ENCODE measurements around the gene AMPH. TPM values are rescaled to one million over a fixed set of nuclear protein-coding genes. Genes with fewer than 3 reads are reported as not detected.

The AMPH gene
- total RNA-seq, 1 donor from 2014 or later, result 32.4 TPM

- Mint-ChIP-seq H3K4me3 (no peak overlapping the region), H3K27me3 (ENCODE audit: low read depth) (peaks cover 39% of the 10 kb centered on the region), H3K27ac (ENCODE audit: unreplicated experiment) (no peak overlapping the region), H3K9me3 (no peaks in the 10 kb centered on the region), H3K4me1 (no peaks in the 10 kb centered on the region), H3K36me3 (ENCODE audit: low read depth) (no peaks in the 10 kb centered on the region)
- TF ChIP-seq CTCF (conservative IDR thresholded peaks at IDR 0.05), result no peak
- no peak for DNase-seq (ENCODE audit: low read depth, low spot score)
Measured at GRCh38 chr7:38504684-38505083, 126.5 kb downstream of the AMPH start.

- Mint-ChIP-seq H3K36me3 (ENCODE audit: low read depth) (no peaks in the 10 kb centered on the region), H3K27ac (ENCODE audit: unreplicated experiment) (no peak overlapping the region), H3K9me3 (no peaks in the 10 kb centered on the region), H3K4me3 (no peak overlapping the region), H3K4me1 (no peaks in the 10 kb centered on the region), H3K27me3 (ENCODE audit: low read depth) (peaks cover 25% of the 10 kb centered on the region)
- TF ChIP-seq CTCF (conservative IDR thresholded peaks at IDR 0.05), result no peak
- no peak for DNase-seq (ENCODE audit: low read depth, low spot score)
Measured at GRCh38 chr7:38502848-38503247, 128.3 kb downstream of the AMPH start.

GRCh38 chr7:38502289-38502688 is 128.9 kb downstream of the AMPH start:
- no peak for TF ChIP-seq CTCF (conservative IDR thresholded peaks at IDR 0.05)

DNA sequence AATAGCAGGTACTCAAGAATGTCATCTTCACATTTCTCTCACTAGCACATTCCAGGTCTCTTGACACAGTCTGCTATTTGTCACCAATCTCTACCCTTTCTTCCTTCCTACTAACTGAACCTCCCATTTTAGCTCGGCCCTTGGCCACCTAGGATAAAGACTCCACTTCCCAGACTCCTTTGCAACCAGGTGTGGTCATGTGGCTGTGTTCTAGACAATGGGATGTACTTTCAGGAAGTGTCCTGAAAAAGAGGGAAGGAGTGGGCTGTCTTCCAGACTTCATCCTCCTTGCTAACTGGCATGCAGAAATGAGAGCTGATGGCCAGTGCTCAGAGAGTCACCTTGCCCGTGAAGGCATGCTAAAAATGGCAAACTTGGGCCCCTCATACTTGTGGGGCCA is 139.2 kb downstream of the AMPH start:
- Mint-ChIP-seq H3K9me3 (no peaks in the 10 kb centered on the region), H3K4me3 (no peak overlapping the region), H3K27me3 (ENCODE audit: low read depth) (no peaks in the 10 kb centered on the region), H3K4me1 (no peaks in the 10 kb centered on the region), H3K27ac (ENCODE audit: unreplicated experiment) (no peak overlapping the region), H3K36me3 (ENCODE audit: low read depth) (peaks cover 9% of the 10 kb centered on the region)
- TF ChIP-seq CTCF (conservative IDR thresholded peaks at IDR 0.05), result no peak
- DNase-seq (ENCODE audit: low read depth, low spot score), result no peak

More at GRCh38 chr7:38502289-38502688, 128.9 kb downstream of the AMPH start:
- no peaks in the 10 kb centered on the region for H3K36me3 Mint-ChIP-seq (ENCODE audit: low read depth)
- no peaks in the 10 kb centered on the region for H3K4me1 Mint-ChIP-seq
- H3K27ac Mint-ChIP-seq (ENCODE audit: unreplicated experiment), result no peak overlapping the region
- H3K4me3 Mint-ChIP-seq, result no peak overlapping the region
- DNase-seq (ENCODE audit: low read depth, low spot score), result no peak
- peaks cover 22% of the 10 kb centered on the region for H3K27me3 Mint-ChIP-seq (ENCODE audit: low read depth)
- no peaks in the 10 kb centered on the region for H3K9me3 Mint-ChIP-seq

DNA sequence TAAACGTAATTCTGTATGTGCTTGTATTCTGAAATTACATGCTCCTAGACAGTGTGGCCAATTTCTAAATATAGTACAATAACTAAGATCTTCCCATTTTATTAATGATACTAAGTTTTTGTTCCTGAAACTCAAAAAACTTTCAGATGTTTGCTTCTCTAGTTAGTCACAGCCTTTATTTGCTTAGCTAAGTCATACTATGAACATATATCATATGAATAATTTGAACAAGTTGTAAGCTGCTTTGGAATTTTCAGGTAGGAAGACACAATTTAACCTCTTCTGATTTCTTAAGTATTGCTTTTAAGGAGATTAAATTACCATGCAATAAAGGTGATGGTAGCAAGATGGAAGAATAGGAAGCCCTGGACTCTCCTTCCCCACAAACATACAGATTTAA is 148.7 kb downstream of the AMPH start:
- no peak overlapping the region for H3K27ac Mint-ChIP-seq (ENCODE audit: unreplicated experiment)
- TF ChIP-seq CTCF (conservative IDR thresholded peaks at IDR 0.05), result no peak
- H3K4me1 Mint-ChIP-seq, result no peaks in the 10 kb centered on the region
- peaks cover 8% of the 10 kb centered on the region for H3K9me3 Mint-ChIP-seq
- H3K36me3 Mint-ChIP-seq (ENCODE audit: low read depth), result peaks cover 30% of the 10 kb centered on the region
- no peak overlapping the region for H3K4me3 Mint-ChIP-seq
- no peaks in the 10 kb centered on the region for H3K27me3 Mint-ChIP-seq (ENCODE audit: low read depth)
- no peak for DNase-seq (ENCODE audit: low read depth, low spot score)

GRCh38 chr7:38481401-38481800 is 149.8 kb downstream of the AMPH start:
- Mint-ChIP-seq H3K36me3 (ENCODE audit: low read depth) (peaks cover 23% of the 10 kb centered on the region), H3K9me3 (peaks cover 8% of the 10 kb centered on the region), H3K4me1 (no peaks in the 10 kb centered on the region), H3K4me3 (no peak overlapping the region), H3K27ac (ENCODE audit: unreplicated experiment) (no peak overlapping the region), H3K27me3 (ENCODE audit: low read depth) (no peaks in the 10 kb centered on the region)
- TF ChIP-seq CTCF (conservative IDR thresholded peaks at IDR 0.05), result no peak
- DNase-seq (ENCODE audit: low read depth, low spot score), result no peak

Data from neural crest cell (in vitro differentiated cells).